K562 (cell line): ENCODE data around the gene RTP5. TPM values are rescaled to one million over a fixed set of nuclear protein-coding genes. Genes with fewer than 3 reads are reported as not detected.

Experiments used
- ATAC-seq: fragments of 200-7000 bp; cut with Tn5 transposase; 3 replicates; pipeline ENCODE4 v1.9.1; 2020; ENCODE audit warnings: moderate library complexity
- BruUV-seq: library from RNA; stranded (reverse); fragments of 400-500 nt; replicated peaks from 2 replicates; lab custom pipeline; 2021; lab: Mats Ljungman, UMichigan
- CTCF ChIA-PET: fragments of 300-600 bp; formaldehyde crosslinking; extraction: SDS; loops from one replicate; lab custom pipeline; 2021; ENCODE audit warnings: low intra/inter-chr PET ratio; lab: Yijun Ruan, JAX
- POLR2A ChIA-PET: fragments of 300-600, 350-650 bp; sonication (Branson Sonifier 250); formaldehyde crosslinking; extraction: SDS; loops from one replicate; lab custom pipeline; 2021; ENCODE audit warnings: antibody characterized with exemption, inconsistent platforms; lab: Yijun Ruan, JAX
- DNase-seq, 4 experiments: peaks; one replicate each; pipeline versions ENCODE4 v3.0.0 to v3.0.0-alpha.2; 2011 to 2018; ENCODE audit warnings: low spot score in 3 of 4, mixed read lengths in 3 of 4; ENCODE audit errors: extremely low read depth in 1 of 4
- FAIRE-seq: peaks from 2 replicates; lab custom pipeline; 2011; peaks lifted over from hg19 to GRCh38; lab: Jason Lieb, UNC
- H2AFZ ChIP-seq: 2 replicates; pipeline ENCODE4 v1.6.0; 2011; ENCODE audit warnings: low read depth, low read length, control low read depth, inconsistent platforms
- H3K27ac ChIP-seq: fragments of 200-600 bp; 3 replicates; pipeline ENCODE4 v1.8.0; 2011; ENCODE audit warnings: low read depth, mild to moderate bottlenecking, control low read depth, inconsistent platforms, low read length, moderate library complexity, mixed read lengths; ENCODE audit errors: extremely low read depth
- H3K27me3 ChIP-seq, 2 experiments: fragments of 300-600 bp in 1 of 2; 2 replicates in 1 of 2; 3 replicates in 1 of 2; pipeline versions ENCODE4 v1.6.0 to v1.8.0; 2011; ENCODE audit warnings: inconsistent platforms in 2 of 2, low read length in 2 of 2, mild to moderate bottlenecking in 1 of 2, mixed read lengths in 1 of 2, moderate library complexity in 1 of 2; ENCODE audit not compliant: control insufficient read depth in 2 of 2, insufficient read depth in 2 of 2
- H3K36me3 ChIP-seq: fragments of 300-600 bp; 3 replicates; pipeline ENCODE4 v1.8.0; 2011; ENCODE audit warnings: mild to moderate bottlenecking, low read length, inconsistent platforms; ENCODE audit not compliant: control insufficient read depth, insufficient read depth
- H3K4me1 ChIP-seq, 2 experiments: fragments of 200-600 bp in 1 of 2; replicated peaks in 1 of 2; 2 replicates in 1 of 2; 3 replicates in 1 of 2; pipeline versions ENCODE4 v1.5.1 to v1.8.0; 2011; ENCODE audit warnings: inconsistent platforms in 2 of 2, low read length in 2 of 2, mild to moderate bottlenecking in 1 of 2, mixed read lengths in 1 of 2, moderate library complexity in 1 of 2; ENCODE audit not compliant: control insufficient read depth in 2 of 2, insufficient read depth in 2 of 2
- H3K4me2 ChIP-seq: 2 replicates; pipeline ENCODE4 v1.6.1; 2011; ENCODE audit warnings: low read length, control low read depth, inconsistent platforms, mixed read lengths; ENCODE audit not compliant: insufficient read depth
- H3K4me3 ChIP-seq: fragments of 200-600 bp; sonication (generic), shearing (Covaris generic); 2 replicates; pipeline ENCODE4 v1.5.1; 2016; ENCODE audit warnings: control low read depth, inconsistent platforms
- H3K79me2 ChIP-seq: fragments of 200-600 bp; 3 replicates; pipeline ENCODE4 v1.8.0; 2011; ENCODE audit warnings: low read length, inconsistent platforms; ENCODE audit not compliant: control insufficient read depth, insufficient read depth
- H3K9ac ChIP-seq, 2 experiments: 2 replicates each; pipeline versions ENCODE4 v1.6.0 to v1.6.1; 2011; ENCODE audit warnings: low read depth in 2 of 2, low read length in 2 of 2, control low read depth in 1 of 2, inconsistent platforms in 1 of 2, mild to moderate bottlenecking in 1 of 2, mixed read lengths in 1 of 2; ENCODE audit not compliant: insufficient read depth in 1 of 2
- H3K9me1 ChIP-seq: one replicate; pipeline ENCODE4 v1.6.0; 2011; ENCODE audit warnings: inconsistent platforms, mild to moderate bottlenecking, low read length, moderate library complexity; ENCODE audit not compliant: control insufficient read depth, insufficient read depth
- H3K9me3 ChIP-seq: replicated peaks from 2 replicates; pipeline ENCODE4 v1.5.1; 2011; ENCODE audit warnings: low read depth, low read length, inconsistent platforms; ENCODE audit not compliant: control insufficient read depth, insufficient read depth
- H4K20me1 ChIP-seq: replicated peaks from 2 replicates; pipeline ENCODE4 v1.6.1; 2011; ENCODE audit warnings: low read length, inconsistent platforms, mixed read lengths; ENCODE audit not compliant: control insufficient read depth, insufficient read depth
- BRD4 ChIP-seq: fragments of 200-600 bp; sonication (generic); IDR thresholded peaks from 2 replicates; pipeline ENCODE4 v1.6.1; 2017; ENCODE audit warnings: inconsistent platforms
- HMG20B ChIP-seq: fragments of 250-450 bp; sonication (Bioruptor Pico); IDR thresholded peaks from 2 replicates; pipeline ENCODE4 v1.5.0; 2021; ENCODE audit warnings: mild to moderate bottlenecking
- MAFG ChIP-seq: fragments of 450-650 bp; conservative IDR thresholded peaks from 2 replicates; pipeline ENCODE4 v1.6.1; 2016; ENCODE audit warnings: missing genetic modification characterization, missing compliant biosample characterization
- MAZ ChIP-seq, 2 experiments: fragments of 450-650 bp in 1 of 2; sonication (generic) in 1 of 2; formaldehyde crosslinking; IDR thresholded peaks in 1 of 2; conservative IDR thresholded peaks in 1 of 2; 2 replicates each; pipeline versions ENCODE4 v1.4.0 to v1.5.0; 2020; ENCODE audit warnings: mild to moderate bottlenecking in 1 of 2, missing genetic modification reagents in 1 of 2
- PHF21A ChIP-seq: fragments of 450-650 bp; IDR thresholded peaks from 2 replicates; pipeline ENCODE4 v1.6.1; 2017; ENCODE audit warnings: low read depth, borderline replicate concordance
- SMARCA4 ChIP-seq: fragments of 450-650 bp; IDR thresholded peaks from 2 replicates; pipeline ENCODE4 v1.6.1; 2016
- TAL1 ChIP-seq: fragments of 450-650 bp; IDR thresholded peaks from 2 replicates; pipeline ENCODE4 v1.6.1; 2016; ENCODE audit warnings: mild to moderate bottlenecking
- WHSC1 ChIP-seq: IDR thresholded peaks from one replicate; pipeline ENCODE4 v1.6.1; 2012; ENCODE audit warnings: low read length, control low read depth, inconsistent platforms
- ZNF318 ChIP-seq, 2 experiments: fragments of 450-650 bp; IDR thresholded peaks; 2 replicates each; pipeline ENCODE4 v1.6.1; 2016; ENCODE audit warnings: mild to moderate bottlenecking in 2 of 2, borderline replicate concordance in 1 of 2, low read depth in 1 of 2, moderate library complexity in 1 of 2
- ZNF507 ChIP-seq: conservative IDR thresholded peaks from 2 replicates; pipeline ENCODE4 v1.6.1; 2017; ENCODE audit warnings: missing genetic modification characterization, missing compliant biosample characterization
- WGBS: fragments of 100-300 bp; shearing (Covaris generic); methylation state at CpG from one replicate; pipeline ENCODE4 v1.1.6; 2016; ENCODE audit warnings: low coverage, mixed read lengths; ENCODE audit not compliant: insufficient coverage; ENCODE audit errors: missing lambda C conversion rate; 5-methylcytosine and 5-hydroxymethylcytosine counted together
- in situ Hi-C: fragments of 300-500 bp; cut with MboI; formaldehyde crosslinking; loops from 4 replicates; pipeline ENCODE4 v1.15.0; 2018; ENCODE audit warnings: inconsistent platforms, mixed read lengths
- intact Hi-C: fragments of 100-400 bp; cut with micrococcal nuclease; formaldehyde crosslinking; loops from 2 replicates; pipeline ENCODE4 v1.14.2; 2022
- polyA plus RNA-seq, 8 experiments: library from polyadenylated mRNA; depleted of rRNA in 4 of 8; stranded (reverse) in 5 of 8; unstranded in 3 of 8; fragments of >200 nt; fragmentation: Nextera tagmentation in 2 of 8; fragmentation: Illumina TruSeq in 1 of 8; extraction: Ambion mirVana in 2 of 8; extraction: Trizol in 1 of 8; gene quantifications; 2 replicates each; pipeline versions ENCODE4 v1.2.1 to v1.2.3, GENCODE V29; 2011 to 2014; ENCODE audit warnings: inconsistent platforms in 1 of 8, missing spikeins in 1 of 8
- total RNA-seq, 7 experiments: library from RNA; depleted of rRNA in 6 of 7; stranded (reverse); fragments of >200 nt in 6 of 7; fragmentation: Illumina TruSeq in 2 of 7; extraction: Trizol in 2 of 7; gene quantifications; 2 replicates each; pipeline versions ENCODE4 v1.2.1 to v1.2.3, GENCODE V29; 2011 to 2021; ENCODE audit warnings: low replicate concordance in 1 of 7
- TF ChIP-seq, protein P1 (sequence below), 2 experiments: fragments of 450-650 bp; IDR thresholded peaks; 2 replicates each; pipeline ENCODE4 v1.6.1; 2018; ENCODE audit warnings: mild to moderate bottlenecking in 2 of 2, low read depth in 1 of 2; ENCODE audit not compliant: partially characterized antibody in 2 of 2

The RTP5 gene
- total and polyA plus RNA-seq, 9 of the 15 experiments (the other 6 are each of a cell fraction or from before 2014, with no cell fraction given) = not detected

DNA sequence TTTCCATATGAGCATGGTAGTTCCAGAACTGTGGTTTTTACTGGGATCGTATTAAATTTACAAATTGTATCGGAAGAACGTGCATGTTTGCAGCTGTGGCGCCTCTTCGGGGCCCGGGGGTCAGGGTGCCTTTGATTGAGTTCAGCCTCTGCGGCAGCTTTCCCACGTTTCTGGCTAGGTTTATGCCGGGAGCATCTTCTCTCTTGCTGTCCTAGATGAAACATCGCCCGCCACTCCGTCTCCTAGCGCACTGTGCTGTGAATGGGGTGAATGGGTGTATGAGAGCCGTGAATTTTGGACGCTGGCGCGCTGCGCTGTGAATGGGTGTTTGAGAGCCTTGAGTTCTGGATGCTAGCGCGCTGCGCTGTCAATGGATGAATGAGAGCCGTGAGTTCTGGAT lies 23.1 kb upstream of the RTP5 start:
- Histone ChIP-seq H3K27me3 (no peaks in the 10 kb centered on the region), H3K27ac (no peak overlapping the region), H3K9me3 (no peaks in the 10 kb centered on the region), H4K20me1 (no peaks in the 10 kb centered on the region), H3K9ac (no peak overlapping the region), H2AFZ (no peak overlapping the region), H3K36me3 (no peaks in the 10 kb centered on the region), H3K9me1 (no peaks in the 10 kb centered on the region), H3K4me1 (peaks cover 8 to 60% of the 10 kb centered on the region in 2 experiments), H3K4me3 (no peak overlapping the region), H3K79me2 (peaks cover 15% of the 10 kb centered on the region; the same call in 2 of the 3 replicates), H3K4me2 (no peak overlapping the region)
- TSS peak; percentile 48 for BruUV-seq
- POLR2A ChIA-PET = interaction anchor here (0.7 kb wide), 1 partner anchor 863 kb away, joined by 4 read pairs; no protein-coding TSS in a partner anchor
- intact Hi-C loops = no loop called here
- CTCF ChIA-PET = no interaction called here
- no peak for TF ChIP-seq SMARCA4
- no peak for TF ChIP-seq HMG20B (CRISPR knock-in tag)
- TF ChIP-seq TAL1 = no peak
- TF ChIP-seq BRD4 = no peak
- no peak for TF ChIP-seq PHF21A
- no peak for TF ChIP-seq ZNF507 (tag)
- no peak for TF ChIP-seq MAZ (CRISPR knock-in tag; conservative IDR thresholded peaks at IDR 0.05 in 1 of 2, IDR thresholded peaks at IDR 0.05 in 1 of 2)
- no peak for TF ChIP-seq WHSC1
- TF ChIP-seq, protein P1, sequence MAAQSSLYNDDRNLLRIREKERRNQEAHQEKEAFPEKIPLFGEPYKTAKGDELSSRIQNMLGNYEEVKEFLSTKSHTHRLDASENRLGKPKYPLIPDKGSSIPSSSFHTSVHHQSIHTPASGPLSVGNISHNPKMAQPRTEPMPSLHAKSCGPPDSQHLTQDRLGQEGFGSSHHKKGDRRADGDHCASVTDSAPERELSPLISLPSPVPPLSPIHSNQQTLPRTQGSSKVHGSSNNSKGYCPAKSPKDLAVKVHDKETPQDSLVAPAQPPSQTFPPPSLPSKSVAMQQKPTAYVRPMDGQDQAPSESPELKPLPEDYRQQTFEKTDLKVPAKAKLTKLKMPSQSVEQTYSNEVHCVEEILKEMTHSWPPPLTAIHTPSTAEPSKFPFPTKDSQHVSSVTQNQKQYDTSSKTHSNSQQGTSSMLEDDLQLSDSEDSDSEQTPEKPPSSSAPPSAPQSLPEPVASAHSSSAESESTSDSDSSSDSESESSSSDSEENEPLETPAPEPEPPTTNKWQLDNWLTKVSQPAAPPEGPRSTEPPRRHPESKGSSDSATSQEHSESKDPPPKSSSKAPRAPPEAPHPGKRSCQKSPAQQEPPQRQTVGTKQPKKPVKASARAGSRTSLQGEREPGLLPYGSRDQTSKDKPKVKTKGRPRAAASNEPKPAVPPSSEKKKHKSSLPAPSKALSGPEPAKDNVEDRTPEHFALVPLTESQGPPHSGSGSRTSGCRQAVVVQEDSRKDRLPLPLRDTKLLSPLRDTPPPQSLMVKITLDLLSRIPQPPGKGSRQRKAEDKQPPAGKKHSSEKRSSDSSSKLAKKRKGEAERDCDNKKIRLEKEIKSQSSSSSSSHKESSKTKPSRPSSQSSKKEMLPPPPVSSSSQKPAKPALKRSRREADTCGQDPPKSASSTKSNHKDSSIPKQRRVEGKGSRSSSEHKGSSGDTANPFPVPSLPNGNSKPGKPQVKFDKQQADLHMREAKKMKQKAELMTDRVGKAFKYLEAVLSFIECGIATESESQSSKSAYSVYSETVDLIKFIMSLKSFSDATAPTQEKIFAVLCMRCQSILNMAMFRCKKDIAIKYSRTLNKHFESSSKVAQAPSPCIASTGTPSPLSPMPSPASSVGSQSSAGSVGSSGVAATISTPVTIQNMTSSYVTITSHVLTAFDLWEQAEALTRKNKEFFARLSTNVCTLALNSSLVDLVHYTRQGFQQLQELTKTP (IDR thresholded peaks at IDR 0.05; ENCODE audit: low read depth in 1 of 2, partially characterized antibody in 2 of 2) = no peak
- TF ChIP-seq MAFG = no peak
- TF ChIP-seq ZNF318 (IDR thresholded peaks at IDR 0.05; ENCODE audit: borderline replicate concordance in 1 of 2, low read depth in 1 of 2) = no peak
- DNase-seq = no peak
- ATAC-seq = no peak
- in situ Hi-C loops = no loop called here
- FAIRE-seq = no peak
- WGBS = 80% methylated on average over 15 of the region's 22 CpGs
